Epithelial cell of proximal tubule (primary cell): Measurements from ENCODE around the gene TENT5C. TPM values are rescaled to one million over a fixed set of nuclear protein-coding genes. Genes with fewer than 3 reads are reported as not detected.

Source experiments
- DNase-seq: peaks from one replicate; pipeline ENCODE4 v3.0.0-alpha.2; 2011; ENCODE audit warnings: low read depth
- H3K4me3 ChIP-seq: 2 replicates; pipeline ENCODE4 v1.5.1; 2011; ENCODE audit warnings: low read depth, mild to moderate bottlenecking, low read length
- total RNA-seq: library from RNA; depleted of rRNA; stranded (reverse); fragments of >200 nt; gene quantifications from 2 replicates; pipeline ENCODE4 v1.2.3, GENCODE V29; 2015
- TF ChIP-seq, protein P1 (sequence below): conservative IDR thresholded peaks from 2 replicates; pipeline ENCODE4 v1.5.1; 2012; ENCODE audit warnings: low read depth, mild to moderate bottlenecking, low read length

TENT5C gene
- total RNA-seq, 1 donor from 2014 or later = not detected

DNA sequence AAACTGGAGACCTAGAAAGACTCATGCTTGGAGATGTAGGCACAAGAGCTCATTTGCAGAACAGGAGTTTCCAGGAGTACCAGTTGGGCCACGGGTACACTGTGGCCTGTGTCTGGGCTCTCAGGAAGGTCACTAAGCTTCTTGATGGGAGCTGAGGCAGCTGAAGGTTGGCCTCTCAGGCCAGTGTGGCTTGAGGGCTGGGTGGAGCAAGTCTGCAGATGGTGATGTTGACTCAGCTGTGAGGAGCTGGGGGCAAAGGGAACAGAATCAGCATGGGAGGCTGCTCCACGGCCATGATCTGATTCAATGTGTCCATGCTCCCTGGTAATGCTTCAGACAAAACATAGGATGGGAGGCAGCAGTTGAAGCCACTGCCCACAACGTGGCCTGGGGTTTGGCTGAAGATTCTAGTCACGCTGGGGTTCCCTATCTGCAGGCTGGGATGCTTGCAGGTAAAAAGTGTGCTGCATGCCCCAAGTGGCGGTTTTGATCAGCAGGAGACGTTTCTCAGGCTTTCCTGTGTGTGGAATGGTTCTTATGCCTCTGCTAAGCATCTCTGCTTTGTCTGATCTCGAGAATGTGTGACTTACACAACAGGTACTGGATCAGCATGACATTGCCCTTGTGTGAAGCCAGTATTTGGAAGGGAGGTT is 15.4 kb upstream of the TENT5C start:
- no peak overlapping the region for H3K4me3 ChIP-seq
- DNase-seq = no peak
- TF ChIP-seq, protein P1, sequence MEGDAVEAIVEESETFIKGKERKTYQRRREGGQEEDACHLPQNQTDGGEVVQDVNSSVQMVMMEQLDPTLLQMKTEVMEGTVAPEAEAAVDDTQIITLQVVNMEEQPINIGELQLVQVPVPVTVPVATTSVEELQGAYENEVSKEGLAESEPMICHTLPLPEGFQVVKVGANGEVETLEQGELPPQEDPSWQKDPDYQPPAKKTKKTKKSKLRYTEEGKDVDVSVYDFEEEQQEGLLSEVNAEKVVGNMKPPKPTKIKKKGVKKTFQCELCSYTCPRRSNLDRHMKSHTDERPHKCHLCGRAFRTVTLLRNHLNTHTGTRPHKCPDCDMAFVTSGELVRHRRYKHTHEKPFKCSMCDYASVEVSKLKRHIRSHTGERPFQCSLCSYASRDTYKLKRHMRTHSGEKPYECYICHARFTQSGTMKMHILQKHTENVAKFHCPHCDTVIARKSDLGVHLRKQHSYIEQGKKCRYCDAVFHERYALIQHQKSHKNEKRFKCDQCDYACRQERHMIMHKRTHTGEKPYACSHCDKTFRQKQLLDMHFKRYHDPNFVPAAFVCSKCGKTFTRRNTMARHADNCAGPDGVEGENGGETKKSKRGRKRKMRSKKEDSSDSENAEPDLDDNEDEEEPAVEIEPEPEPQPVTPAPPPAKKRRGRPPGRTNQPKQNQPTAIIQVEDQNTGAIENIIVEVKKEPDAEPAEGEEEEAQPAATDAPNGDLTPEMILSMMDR = no peak

DNA sequence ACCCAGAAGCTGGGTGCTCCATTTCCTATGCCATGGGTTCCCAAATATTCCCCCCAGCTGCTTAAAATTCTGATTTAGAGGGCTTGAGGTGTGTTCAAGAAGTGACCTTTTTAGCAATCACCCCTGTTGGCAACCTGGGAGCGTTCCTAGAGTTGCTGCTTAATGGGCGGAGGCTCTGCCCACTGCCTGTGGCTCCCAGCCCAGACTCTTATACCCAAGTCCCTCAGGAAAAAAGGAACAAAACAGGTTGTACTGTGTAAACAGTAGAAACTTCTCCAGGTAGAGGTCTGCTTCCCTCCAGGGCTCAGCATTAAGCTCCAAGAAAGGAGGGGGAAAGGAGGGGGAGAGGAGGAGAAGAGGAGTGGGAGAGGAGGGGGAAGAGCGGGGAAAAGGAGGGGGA is 14.6 kb upstream of the TENT5C start:
- no peak for DNase-seq
- TF ChIP-seq, protein P1 = no peak
- no peak overlapping the region for H3K4me3 ChIP-seq

DNA sequence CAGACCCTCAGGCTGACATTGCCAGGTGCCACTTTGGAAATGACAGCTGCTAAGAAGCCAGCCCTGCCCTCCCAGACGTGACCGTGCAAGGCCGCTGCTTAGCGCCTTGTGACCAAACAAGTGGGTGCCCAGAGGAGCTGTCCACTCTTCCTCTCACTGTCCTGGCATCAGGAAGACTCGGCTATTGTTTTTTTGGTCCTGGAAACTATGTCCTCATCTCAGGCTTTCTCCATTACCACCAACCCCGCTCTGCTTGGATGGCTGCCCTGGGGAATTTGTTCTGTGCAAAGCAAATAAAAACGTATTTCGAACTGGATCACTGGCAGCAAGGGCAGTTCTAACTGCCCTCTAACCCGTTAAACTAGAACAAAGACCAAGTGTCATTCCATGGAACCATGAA is 13.7 kb upstream of the TENT5C start:
- H3K4me3 ChIP-seq = no peak overlapping the region
- DNase-seq = no peak
- TF ChIP-seq, protein P1 = no peak

DNA sequence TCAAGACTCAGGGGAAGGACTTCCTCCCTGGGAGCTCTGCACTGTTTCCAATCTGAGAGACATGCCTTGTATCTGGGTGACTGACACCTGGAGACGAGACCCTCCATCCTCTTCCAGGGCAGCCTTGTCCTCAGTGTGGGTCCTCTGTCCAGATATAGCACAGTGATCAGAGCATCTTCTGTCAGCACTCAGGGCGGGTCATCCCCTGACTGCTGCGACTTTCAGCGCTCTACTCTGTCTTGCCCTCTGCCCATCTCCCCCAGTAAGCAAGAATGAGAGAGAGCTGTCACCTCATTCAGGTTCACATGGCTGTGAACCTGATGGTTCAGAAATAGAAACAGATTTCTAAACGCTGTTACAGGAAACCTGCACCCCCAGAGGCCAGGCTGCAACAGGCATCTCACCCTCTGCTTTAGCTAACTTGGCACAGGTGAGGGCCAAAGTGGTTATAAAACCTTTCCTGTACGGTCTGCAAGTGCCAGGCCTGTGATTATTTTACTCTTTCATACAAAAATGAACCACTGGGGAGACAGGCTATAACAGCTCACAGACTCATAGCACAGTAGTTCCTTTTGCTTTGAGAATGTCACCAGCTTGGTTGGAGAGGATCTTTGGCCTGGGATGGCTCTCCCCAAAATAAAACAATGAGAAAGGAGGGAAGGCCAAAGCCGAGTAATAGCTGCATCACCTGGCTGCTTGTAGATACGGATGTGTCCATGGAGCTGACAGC is 11.4 kb upstream of the TENT5C start:
- TF ChIP-seq, protein P1 = no peak
- no peak overlapping the region for H3K4me3 ChIP-seq
- DNase-seq = no peak

DNA sequence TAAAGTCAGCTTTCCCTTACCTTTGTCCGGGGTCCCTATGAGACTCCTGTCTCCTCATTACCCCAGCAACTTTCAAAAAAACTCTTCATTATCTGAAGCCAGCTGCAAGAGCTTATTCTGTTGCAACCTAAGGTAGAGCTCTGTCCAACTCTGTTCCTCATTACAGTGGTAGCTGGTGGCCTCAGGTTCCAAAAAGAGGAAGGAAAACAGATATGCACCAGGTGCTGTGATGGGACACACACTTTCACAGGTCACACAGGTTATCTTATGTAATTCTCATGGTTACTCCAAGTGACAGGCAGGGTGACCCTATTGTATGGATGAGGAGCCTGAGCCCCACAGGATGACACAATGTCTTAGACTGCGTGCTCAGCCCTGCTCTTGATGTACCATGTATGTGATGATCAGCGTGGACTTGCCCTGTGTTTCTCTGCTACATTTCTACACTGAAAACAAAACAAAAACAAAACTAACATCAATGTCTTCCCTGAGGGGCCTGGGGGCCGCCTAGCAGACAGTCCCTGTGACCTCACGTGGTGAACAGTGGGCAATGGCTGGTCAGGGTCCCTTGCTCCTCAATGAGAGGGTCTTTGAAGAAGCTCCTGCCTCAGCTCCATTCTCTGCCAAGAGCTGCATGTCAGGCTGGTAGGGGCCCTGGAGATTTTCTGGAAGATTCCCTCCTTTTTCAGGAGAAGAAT is 9.7 kb upstream of the TENT5C start:
- DNase-seq = no peak
- TF ChIP-seq, protein P1 = no peak
- H3K4me3 ChIP-seq = no peak overlapping the region

DNA sequence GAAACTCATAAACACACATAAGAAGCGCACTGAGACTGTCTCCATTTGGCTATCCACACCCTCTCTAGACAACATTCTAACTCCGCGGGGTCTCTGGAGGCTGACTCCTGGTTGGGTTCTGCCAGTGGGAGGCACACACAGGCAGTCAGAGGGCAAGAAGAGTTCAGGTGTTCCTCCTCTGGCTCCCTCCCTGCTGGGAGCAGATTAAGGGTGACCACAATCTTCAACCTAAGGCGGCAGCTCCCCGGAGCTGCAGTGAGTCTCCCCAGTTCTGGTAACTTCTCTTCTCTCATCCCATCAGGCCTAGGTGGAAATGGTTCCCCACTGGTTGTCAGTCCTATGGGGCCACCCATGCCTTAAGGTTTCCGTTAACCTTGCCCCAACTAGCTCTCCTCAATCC is 7.4 kb upstream of the TENT5C start:
- TF ChIP-seq, protein P1 = no peak
- DNase-seq = no peak
- no peak overlapping the region for H3K4me3 ChIP-seq
